Upper lobe of left lung (tissue), 6 donors: ENCODE measurements around the gene PTPRA. TPM values are rescaled to one million over a fixed set of nuclear protein-coding genes. Genes with fewer than 3 reads are reported as not detected.
"Not testable (repeated sequence)": the region's sequence is repeated elsewhere in the genome, so short reads cannot be mapped to it uniquely, and the experiment has no call there.

ENCODE experiments used
- ATAC-seq, 2 donors: fragments of 200-7000 bp; cut with Tn5 transposase; one replicate each; pipeline ENCODE4 v1.9.1; 2022; ENCODE audit warnings: mild to moderate bottlenecking in 2 of 2, moderate library complexity in 2 of 2; ENCODE audit not compliant: low FRiP score in 2 of 2
- DNase-seq, 2 donors: peaks; one replicate each; pipeline ENCODE4 v3.0.0-alpha.2; 2019 to 2020
- H3K27ac ChIP-seq, 4 donors: fragments of 200-600 bp; sonication (generic); one replicate each; pipeline ENCODE4 v1.5.1; 2016 to 2019
- H3K27me3 ChIP-seq, 4 donors: fragments of 200-600 bp; sonication (generic); one replicate each; pipeline ENCODE4 v1.5.1; 2017 to 2019
- H3K36me3 ChIP-seq, 4 donors: fragments of 200-600 bp; sonication (generic); one replicate each; pipeline ENCODE4 v1.5.1; 2016 to 2019
- H3K4me1 ChIP-seq, 4 donors: fragments of 200-600 bp; sonication (generic); one replicate each; pipeline ENCODE4 v1.5.1; 2018 to 2019
- H3K4me3 ChIP-seq, 4 donors: fragments of 200-600 bp; sonication (generic); one replicate each; pipeline ENCODE4 v1.5.1; 2017 to 2019; ENCODE audit warnings: mild to moderate bottlenecking in 2 of 4, moderate library complexity in 1 of 4
- H3K9me3 ChIP-seq, 4 donors: fragments of 200-600 bp; sonication (generic); one replicate each; pipeline ENCODE4 v1.5.1; 2018 to 2019
- EP300 ChIP-seq, 4 donors: sonication (generic); formaldehyde crosslinking; IDR thresholded peaks; one replicate each; pipeline ENCODE4 v1.5.1; 2017; ENCODE audit warnings: antibody characterized with exemption in 4 of 4, control low read depth in 2 of 4
- POLR2A ChIP-seq, 4 donors: fragments of 450-650 bp; IDR thresholded peaks; one replicate each; pipeline ENCODE4 v1.5.1; 2016 to 2017; ENCODE audit warnings: antibody characterized with exemption in 4 of 4, mild to moderate bottlenecking in 2 of 4
- POLR2AphosphoS5 ChIP-seq, 2 donors: sonication (generic); formaldehyde crosslinking; IDR thresholded peaks; one replicate each; pipeline ENCODE4 v1.5.1; 2017; ENCODE audit warnings: antibody characterized with exemption in 2 of 2
- WGBS, 2 donors: methylation state at CpG; one replicate each; pipeline ENCODE4 v1.1.5; 2017 to 2018; 5-methylcytosine and 5-hydroxymethylcytosine counted together
- total RNA-seq, 6 donors: library from RNA; depleted of rRNA in 4 of 6; stranded (reverse); fragments of >200 nt in 4 of 6; gene quantifications; one replicate each; pipeline versions ENCODE4 v1.1.0 to v1.2.1, GENCODE V29; 2016 to 2021
- TF ChIP-seq, protein P1 (sequence below), 6 experiments: fragments of 450-650 bp in 4 of 6; fragments of 200-600 bp in 2 of 6; sonication (generic) in 2 of 6; IDR thresholded peaks; one replicate each; pipeline ENCODE4 v1.5.1; 2016 to 2019; ENCODE audit warnings: antibody characterized with exemption in 6 of 6
- donor health status: DM: no; HTN: no; CAD: no; lungs with moderate emphysema.
- donor health status: DM: no; HTN: yes; CAD: no; lungs with severe emphysema.

PTPRA gene
- total RNA-seq, 6 donors from 2014 or later = 22.0 to 60.3 (median 51.1) TPM

DNA sequence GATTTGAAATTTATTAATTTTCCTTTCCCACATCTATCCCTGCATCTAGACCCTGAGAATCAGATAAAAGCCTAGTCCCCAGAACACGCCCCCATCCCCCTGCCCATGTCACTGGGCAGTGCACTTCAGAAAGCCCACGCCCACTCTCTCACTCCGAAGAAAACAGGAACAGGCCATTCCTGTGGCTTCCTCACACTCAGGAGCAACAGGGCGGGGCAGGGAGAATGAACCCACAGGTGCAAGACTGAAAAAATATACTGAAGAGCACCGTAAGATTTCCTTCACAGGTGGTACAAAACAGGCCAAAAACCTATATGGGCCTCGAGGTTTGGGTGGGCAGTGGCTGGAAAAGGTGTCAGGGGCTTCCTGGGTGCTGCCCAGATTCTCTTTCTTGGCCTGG, 201.5 kb downstream of the PTPRA start:
- Histone ChIP-seq H3K36me3 (no peaks in the 10 kb centered on the region), H3K27me3 (peaks cover 0 to 13% (median 9%) of the 10 kb centered on the region in 4 donors), H3K4me3 (no peak overlapping the region), H3K9me3 (no peaks in the 10 kb centered on the region), H3K4me1 (peaks cover 4 to 20% (median 15%) of the 10 kb centered on the region in 4 donors), H3K27ac (no peak overlapping the region)
- ATAC-seq (no peak), DNase-seq (peak in 1 of 2 donors; percentile 62)
- TF ChIP-seq EP300 (IDR thresholded peaks at IDR 0.05) = no peak
- TF ChIP-seq POLR2A (IDR thresholded peaks at IDR 0.05) = no peak
- TF ChIP-seq POLR2AphosphoS5 (IDR thresholded peaks at IDR 0.05) = no peak
- TF ChIP-seq, protein P1, sequence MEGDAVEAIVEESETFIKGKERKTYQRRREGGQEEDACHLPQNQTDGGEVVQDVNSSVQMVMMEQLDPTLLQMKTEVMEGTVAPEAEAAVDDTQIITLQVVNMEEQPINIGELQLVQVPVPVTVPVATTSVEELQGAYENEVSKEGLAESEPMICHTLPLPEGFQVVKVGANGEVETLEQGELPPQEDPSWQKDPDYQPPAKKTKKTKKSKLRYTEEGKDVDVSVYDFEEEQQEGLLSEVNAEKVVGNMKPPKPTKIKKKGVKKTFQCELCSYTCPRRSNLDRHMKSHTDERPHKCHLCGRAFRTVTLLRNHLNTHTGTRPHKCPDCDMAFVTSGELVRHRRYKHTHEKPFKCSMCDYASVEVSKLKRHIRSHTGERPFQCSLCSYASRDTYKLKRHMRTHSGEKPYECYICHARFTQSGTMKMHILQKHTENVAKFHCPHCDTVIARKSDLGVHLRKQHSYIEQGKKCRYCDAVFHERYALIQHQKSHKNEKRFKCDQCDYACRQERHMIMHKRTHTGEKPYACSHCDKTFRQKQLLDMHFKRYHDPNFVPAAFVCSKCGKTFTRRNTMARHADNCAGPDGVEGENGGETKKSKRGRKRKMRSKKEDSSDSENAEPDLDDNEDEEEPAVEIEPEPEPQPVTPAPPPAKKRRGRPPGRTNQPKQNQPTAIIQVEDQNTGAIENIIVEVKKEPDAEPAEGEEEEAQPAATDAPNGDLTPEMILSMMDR (IDR thresholded peaks at IDR 0.05) = no peak
- WGBS, 2 donors = 31 to 52% methylated on average over 6 of the region's 6 CpGs

DNA sequence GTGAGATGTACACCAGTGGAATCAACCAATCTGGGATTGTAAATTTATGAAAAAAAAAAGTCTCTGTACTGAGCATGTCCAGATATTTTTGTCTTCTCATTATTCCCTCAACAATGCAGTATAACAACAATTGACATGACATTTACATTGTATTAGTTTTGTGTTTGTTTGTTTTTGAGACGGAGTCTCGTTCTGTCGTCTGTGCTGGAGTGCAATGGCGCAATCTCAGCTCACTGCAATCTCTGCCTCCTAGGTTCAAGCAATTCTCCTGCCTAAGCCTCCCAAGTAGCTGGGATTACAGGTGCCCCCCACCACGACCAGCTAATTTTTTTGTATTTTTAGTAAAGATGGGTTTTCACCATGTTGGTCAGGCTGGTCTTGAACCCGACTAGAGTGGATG, 202.0 kb downstream of the PTPRA start:
- H3K27ac ChIP-seq, H3K9me3 ChIP-seq, ATAC-seq, H3K4me3 ChIP-seq, DNase-seq, H3K36me3 ChIP-seq: not testable (repeated sequence)
- 75 to 76% methylated on average over 6 of the region's 6 CpGs for WGBS, 2 donors
- Histone ChIP-seq H3K4me1 (peaks cover 4 to 20% (median 15%) of the 10 kb centered on the region in 4 donors), H3K27me3 (peaks cover 0 to 13% (median 9%) of the 10 kb centered on the region in 4 donors)

DNA sequence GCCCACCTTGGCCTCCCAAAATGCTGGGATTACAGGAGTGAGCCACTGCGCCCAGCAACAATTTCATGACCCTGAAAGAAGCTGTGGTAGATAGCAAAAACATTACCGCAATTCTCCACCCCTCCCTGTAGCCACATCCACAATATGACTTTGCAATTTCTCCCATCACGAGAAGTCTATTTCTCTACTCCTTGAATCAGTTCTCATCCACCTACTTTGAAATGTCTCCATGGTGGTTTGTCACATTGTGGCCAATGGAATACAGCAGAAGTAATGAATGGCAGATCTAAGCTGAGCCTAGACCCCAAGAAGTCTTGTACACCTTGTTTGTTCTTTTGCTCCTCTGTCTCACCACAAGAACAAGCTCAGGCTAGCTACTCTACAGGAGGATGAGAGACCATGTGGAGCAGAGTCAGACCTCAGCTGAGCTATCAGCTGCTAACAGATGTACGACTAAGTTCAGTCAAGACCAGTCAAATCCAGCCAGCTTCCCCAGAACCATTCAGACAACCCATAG, 204.4 kb downstream of the PTPRA start:
- no peak for DNase-seq
- no peaks in the 10 kb centered on the region for H3K9me3 ChIP-seq
- H3K4me3 ChIP-seq = no peak overlapping the region
- H3K27ac ChIP-seq = no peak overlapping the region
- WGBS, 2 donors = 58 to 71% methylated on average over 3 to 4 of the region's 4 CpGs
- ATAC-seq = no peak
- TF ChIP-seq POLR2AphosphoS5 (IDR thresholded peaks at IDR 0.05) (no peak), POLR2A (IDR thresholded peaks at IDR 0.05) (no peak), EP300 (IDR thresholded peaks at IDR 0.05) (no peak)
- TF ChIP-seq, protein P1 (IDR thresholded peaks at IDR 0.05) = no peak
- H3K4me1 ChIP-seq = peaks cover 4 to 12% (median 7%) of the 10 kb centered on the region in 4 donors
- peaks cover 0 to 12% (median 7%) of the 10 kb centered on the region in 4 donors for H3K27me3 ChIP-seq
- no peaks in the 10 kb centered on the region for H3K36me3 ChIP-seq

DNA sequence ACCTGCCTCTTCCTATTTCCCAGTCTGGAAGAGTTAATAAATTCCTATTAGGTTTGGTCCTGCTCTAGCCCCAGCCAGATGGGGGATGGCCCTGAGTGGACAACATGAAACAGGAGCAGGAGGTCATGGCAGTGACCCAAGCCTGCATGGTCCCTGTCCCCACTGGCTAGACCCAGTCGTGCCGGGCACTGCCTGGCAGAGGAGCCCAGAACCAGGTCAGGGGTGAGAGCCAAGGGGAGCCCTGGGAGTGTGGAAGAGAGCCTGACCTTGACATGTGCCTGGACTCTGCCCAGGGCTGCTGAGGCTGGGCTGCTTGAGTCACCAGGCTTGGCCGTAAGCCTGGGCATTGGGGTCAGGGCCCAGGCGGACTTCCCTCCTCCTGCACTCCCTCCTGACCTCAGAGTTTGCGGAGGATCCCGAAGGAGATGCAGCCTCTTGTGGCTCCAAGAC, 207.7 kb downstream of the PTPRA start:
- peaks cover 0 to 32% (median 17%) of the 10 kb centered on the region in 4 donors for H3K27me3 ChIP-seq

DNA sequence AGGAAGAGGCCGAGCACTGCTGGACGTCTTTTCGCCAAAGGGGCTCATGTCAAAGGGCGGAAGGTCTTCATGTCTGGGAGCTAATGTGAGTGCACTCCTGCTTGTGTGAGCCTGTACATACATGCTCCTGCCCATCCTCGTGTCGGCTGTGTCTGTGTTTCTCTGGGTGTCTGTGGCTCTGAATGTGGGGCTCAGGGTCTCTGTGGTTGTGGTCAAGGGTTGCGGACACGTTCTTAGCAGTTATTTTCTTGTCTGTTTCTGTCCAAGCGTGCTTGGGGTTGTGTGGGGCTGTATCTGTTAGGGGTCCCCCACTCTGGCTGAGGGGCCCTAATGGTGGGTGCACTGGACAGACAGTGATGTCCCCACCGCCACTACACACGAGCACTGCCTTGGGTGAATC, 208.4 kb downstream of the PTPRA start:
- H3K4me1 ChIP-seq = peaks cover 9 to 23% (median 15%) of the 10 kb centered on the region in 4 donors
- ATAC-seq (no peak), DNase-seq (no peak)
- no peak for TF ChIP-seq POLR2AphosphoS5 (IDR thresholded peaks at IDR 0.05)
- no peak for TF ChIP-seq EP300 (IDR thresholded peaks at IDR 0.05)
- TF ChIP-seq, protein P1 (IDR thresholded peaks at IDR 0.05) = no peak
- no peak for TF ChIP-seq POLR2A (IDR thresholded peaks at IDR 0.05)
- no peak overlapping the region for H3K27ac ChIP-seq
- H3K36me3 ChIP-seq = no peaks in the 10 kb centered on the region
- no peak overlapping the region for H3K4me3 ChIP-seq
- H3K9me3 ChIP-seq = no peaks in the 10 kb centered on the region
- 83 to 90% methylated on average over 10 to 11 of the region's 11 CpGs for WGBS, 2 donors
- peaks cover 0 to 32% (median 17%) of the 10 kb centered on the region in 4 donors for H3K27me3 ChIP-seq

More for the DNA sequence above, 207.7 kb downstream of the PTPRA start:
- Histone ChIP-seq H3K27ac (no peak overlapping the region), H3K9me3 (no peaks in the 10 kb centered on the region), H3K36me3 (no peaks in the 10 kb centered on the region), H3K4me1 (peaks cover 9 to 23% (median 15%) of the 10 kb centered on the region in 4 donors), H3K4me3 (no peak overlapping the region)
- no peak for TF ChIP-seq POLR2A (IDR thresholded peaks at IDR 0.05)
- TF ChIP-seq, protein P1 (IDR thresholded peaks at IDR 0.05) = no peak
- DNase-seq (peak; percentile 39 to 43), ATAC-seq (peak in 1 of 2 donors; percentile 77)
- 42 to 54% methylated on average over 4 to 6 of the region's 6 CpGs for WGBS, 2 donors
